ENCODE measurements around the gene PYCR2.

The PYCR2 gene

DNA sequence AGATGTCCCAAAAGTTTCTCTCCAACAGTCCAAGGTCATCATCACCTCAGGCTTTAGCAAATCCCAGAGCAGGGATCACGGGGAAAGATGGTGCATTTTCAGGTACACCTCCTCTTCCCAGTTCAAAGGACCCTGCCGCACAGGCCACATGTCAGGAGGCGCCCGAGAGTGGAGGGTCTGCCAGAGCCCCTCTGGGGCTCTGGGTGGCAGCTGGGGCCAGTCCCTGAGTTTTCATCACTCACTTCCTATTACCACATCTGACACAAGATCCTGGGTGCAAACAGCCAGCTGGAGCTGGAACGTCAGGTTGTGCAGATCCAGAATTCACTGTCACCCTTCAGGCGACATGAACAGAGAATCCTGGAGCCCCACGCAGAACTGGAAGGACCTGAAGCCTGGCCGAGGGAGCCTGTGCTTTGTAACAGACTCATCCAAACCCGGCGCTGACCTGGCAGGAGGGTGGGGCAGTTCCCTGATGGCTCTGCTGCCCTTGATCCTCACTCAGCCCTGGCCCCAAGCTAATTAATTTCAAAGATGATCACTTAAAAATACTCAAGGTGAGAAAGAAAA, 50.7 kb downstream of the PYCR2 start:
- DNase-seq: no peak

GRCh38 chr1:225872075-225872430, 52.0 kb downstream of the PYCR2 start:
- no peak for DNase-seq

DNA sequence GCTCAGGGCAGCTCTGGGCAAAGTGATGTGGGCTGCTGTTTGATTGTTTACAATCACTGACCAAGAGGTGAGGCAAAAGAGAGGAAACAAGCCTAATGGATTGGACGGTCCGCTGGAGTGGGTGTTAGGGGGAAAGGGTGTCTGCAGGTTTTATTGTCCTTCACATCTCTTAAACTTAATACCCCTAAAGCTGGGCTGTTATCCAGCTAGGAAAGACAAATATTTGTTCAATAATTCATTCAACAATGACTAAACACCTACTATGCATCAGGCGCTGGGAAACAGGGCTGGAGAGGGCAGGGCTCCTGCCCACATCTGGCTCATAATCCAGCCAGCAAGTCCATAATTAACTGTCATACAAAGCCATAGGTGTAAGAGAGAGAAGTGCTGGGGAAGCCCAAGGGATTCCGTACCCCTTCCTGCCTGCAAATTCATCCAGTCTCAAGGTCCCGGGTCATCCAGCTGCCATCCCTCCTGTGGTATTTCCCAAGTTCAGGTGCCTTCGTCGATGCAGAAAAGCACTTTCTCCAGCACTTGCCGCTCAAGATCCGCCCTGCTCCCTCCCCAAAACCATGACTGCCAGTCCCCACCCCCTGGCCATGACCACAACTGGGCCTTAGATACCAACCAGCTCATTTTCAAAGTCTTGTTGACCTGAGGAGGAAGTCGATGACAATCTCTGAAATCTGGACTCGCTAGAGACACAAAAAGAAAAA, 52.5 kb downstream of the PYCR2 start:
- DNase-seq: peak in 2 of 3 experiments; percentile 67 to 87

DNA sequence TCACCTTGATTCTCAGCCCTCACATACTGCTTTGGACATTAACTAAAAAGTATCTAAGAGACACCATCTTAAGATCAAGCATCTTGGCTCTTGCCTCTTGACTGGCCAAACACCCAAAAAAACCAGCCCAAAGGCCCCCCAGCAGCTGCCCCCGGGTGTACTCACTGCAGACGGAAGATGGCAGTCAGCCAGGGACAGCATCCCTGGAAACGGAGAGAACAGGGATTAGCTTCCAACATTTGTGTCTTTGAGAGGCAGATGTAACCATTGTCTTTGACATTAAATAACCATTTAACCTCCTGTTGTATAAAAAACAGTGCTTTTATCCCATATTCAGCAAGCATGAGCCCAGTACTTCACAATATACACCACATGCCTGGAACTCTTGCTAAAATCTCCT, 53.1 kb downstream of the PYCR2 start:
- peak in 1 of 3 experiments; percentile 84 for DNase-seq

Data from NCI-H1417 (cell line).